H1 (cell line): ENCODE results near the gene ATP6V1E1. TPM values are rescaled to one million over a fixed set of nuclear protein-coding genes. Genes with fewer than 3 reads are reported as not detected.

ENCODE experiments used
- CTCF ChIA-PET: fragments of 300-600 bp; sonication (Branson Sonifier 250); formaldehyde crosslinking; loops from one replicate; lab custom pipeline; 2021; ENCODE audit not compliant: partially characterized antibody; lab: Charles Lee
- POLR2A ChIA-PET: fragments of 300-600 bp; sonication (Branson Sonifier 250); formaldehyde crosslinking; loops from one replicate; lab custom pipeline; 2021; ENCODE audit warnings: inconsistent platforms; ENCODE audit not compliant: partially characterized antibody; lab: Charles Lee
- DNase-seq, 2 experiments: peaks; one replicate each; pipeline versions ENCODE4 v3.0.0 to v3.0.0-alpha.2; 2010 to 2022; ENCODE audit warnings: low spot score in 2 of 2, low read depth in 1 of 2, mixed read lengths in 1 of 2
- FAIRE-seq: peaks from 2 replicates; lab custom pipeline; 2011; peaks lifted over from hg19 to GRCh38; lab: Jason Lieb, UNC
- H2AFZ ChIP-seq: 2 replicates; pipeline ENCODE4 v1.8.1; 2012; ENCODE audit warnings: low read length, inconsistent platforms
- H2AK5ac ChIP-seq: 2 replicates; pipeline ENCODE4 v1.6.1; 2013; ENCODE audit warnings: low read depth, low read length
- H2BK120ac ChIP-seq: replicated peaks from 2 replicates; pipeline ENCODE3; 2013; ENCODE audit warnings: low read depth, low read length, inconsistent platforms
- H2BK12ac ChIP-seq: 2 replicates; pipeline ENCODE4 v1.6.1; 2013; ENCODE audit warnings: low read depth, low read length
- H2BK15ac ChIP-seq: 2 replicates; pipeline ENCODE4 v1.6.1; 2013; ENCODE audit warnings: low read length
- H2BK20ac ChIP-seq: 2 replicates; pipeline ENCODE4 v1.6.1; 2013; ENCODE audit warnings: low read length
- H2BK5ac ChIP-seq: 2 replicates; pipeline ENCODE4 v1.6.1; 2013; ENCODE audit warnings: low read depth, low read length
- H3K14ac ChIP-seq: 2 replicates; pipeline ENCODE4 v1.6.1; 2013; ENCODE audit warnings: inconsistent platforms; ENCODE audit not compliant: insufficient read length
- H3K18ac ChIP-seq: 2 replicates; pipeline ENCODE4 v1.6.1; 2013; ENCODE audit warnings: low read length; ENCODE audit errors: extremely low read depth
- H3K23ac ChIP-seq: 2 replicates; pipeline ENCODE4 v1.6.1; 2013; ENCODE audit warnings: inconsistent platforms; ENCODE audit not compliant: insufficient read length
- H3K23me2 ChIP-seq: 2 replicates; pipeline ENCODE4 v1.6.1; 2013; ENCODE audit warnings: low read depth, low read length
- H3K27ac ChIP-seq: 2 replicates; pipeline ENCODE4 v1.6.1; 2011; ENCODE audit warnings: low read depth, low read length, inconsistent platforms
- H3K27me3 ChIP-seq, 4 experiments: replicated peaks in 1 of 4; 1 replicate in 1 of 4; 2 replicates in 3 of 4; pipeline versions ENCODE4 v1.6.1 to v1.8.1; 2011 to 2013; ENCODE audit warnings: low read length in 3 of 4, mild to moderate bottlenecking in 3 of 4, inconsistent platforms in 2 of 4, mixed read lengths in 2 of 4, moderate library complexity in 1 of 4; ENCODE audit not compliant: control insufficient read depth in 3 of 4, insufficient read depth in 3 of 4; ENCODE audit errors: extremely low read depth in 1 of 4
- H3K36me3 ChIP-seq, 4 experiments: 2 replicates each; pipeline versions ENCODE4 v1.6.1 to v1.8.1; 2011 to 2013; ENCODE audit warnings: mild to moderate bottlenecking in 4 of 4, low read length in 3 of 4, moderate library complexity in 2 of 4, control low read depth in 1 of 4, inconsistent platforms in 1 of 4; ENCODE audit not compliant: insufficient read depth in 4 of 4, control insufficient read depth in 2 of 4
- H3K4ac ChIP-seq: replicated peaks from 2 replicates; pipeline ENCODE3; 2013; ENCODE audit warnings: low read length, low read depth, mixed read lengths, inconsistent platforms; ENCODE audit not compliant: insufficient read length
- H3K4me1 ChIP-seq, 4 experiments: replicated peaks in 1 of 4; 1 replicate in 1 of 4; 2 replicates in 3 of 4; pipeline versions ENCODE4 v1.6.1 to v1.8.1; 2011 to 2013; ENCODE audit warnings: low read length in 3 of 4, inconsistent platforms in 2 of 4, mixed read lengths in 1 of 4; ENCODE audit not compliant: insufficient read depth in 4 of 4, control insufficient read depth in 3 of 4
- H3K4me2 ChIP-seq, 2 experiments: 2 replicates each; pipeline versions ENCODE4 v1.6.1 to v1.8.1; 2011 to 2013; ENCODE audit warnings: low read depth in 2 of 2, low read length in 2 of 2, control low read depth in 1 of 2, inconsistent platforms in 1 of 2, mild to moderate bottlenecking in 1 of 2; ENCODE audit not compliant: insufficient read depth in 1 of 2
- H3K4me3 ChIP-seq, 4 experiments: fragments of 200-600, 300-600 bp in 1 of 4; sonication (generic), shearing (Covaris generic), sonication (Bioruptor Twin) in 1 of 4; 2 replicates each; pipeline versions ENCODE4 v1.5.1 to v1.8.1; 2011 to 2016; ENCODE audit warnings: low read length in 4 of 4, low read depth in 3 of 4, control low read depth in 2 of 4, inconsistent platforms in 2 of 4, mild to moderate bottlenecking in 2 of 4, mixed read lengths in 1 of 4, moderate library complexity in 1 of 4; ENCODE audit not compliant: insufficient read depth in 2 of 4; ENCODE audit errors: extremely low read depth in 1 of 4
- H3K56ac ChIP-seq: replicated peaks from 2 replicates; pipeline ENCODE3; 2013; ENCODE audit warnings: low read depth, mild to moderate bottlenecking, mixed read lengths, low read length, inconsistent platforms; ENCODE audit not compliant: insufficient read length
- H3K79me1 ChIP-seq: 2 replicates; pipeline ENCODE4 v1.6.1; 2013; ENCODE audit warnings: low read depth, low read length, control low read depth
- H3K79me2 ChIP-seq, 2 experiments: 2 replicates each; pipeline versions ENCODE4 v1.6.1 to v1.8.1; 2012 to 2013; ENCODE audit warnings: low read length in 2 of 2, mild to moderate bottlenecking in 2 of 2, inconsistent platforms in 1 of 2; ENCODE audit not compliant: insufficient read depth in 2 of 2, control insufficient read depth in 1 of 2
- H3K9ac ChIP-seq, 4 experiments: replicated peaks in 1 of 4; 1 replicate in 1 of 4; 2 replicates in 3 of 4; pipeline versions ENCODE4 v1.6.1 to v1.8.1; 2011 to 2013; ENCODE audit warnings: low read depth in 3 of 4, low read length in 3 of 4, control low read depth in 2 of 4, mild to moderate bottlenecking in 2 of 4, moderate library complexity in 2 of 4, inconsistent platforms in 1 of 4; ENCODE audit errors: extremely low read depth in 1 of 4
- H3K9me3 ChIP-seq, 2 experiments: 2 replicates each; pipeline versions ENCODE4 v1.6.1 to v1.8.1; 2012 to 2013; ENCODE audit warnings: mild to moderate bottlenecking in 2 of 2, moderate library complexity in 2 of 2, control low read depth in 1 of 2, inconsistent platforms in 1 of 2, low read depth in 1 of 2, low read length in 1 of 2, mixed read lengths in 1 of 2; ENCODE audit not compliant: insufficient read depth in 2 of 2
- H4K20me1 ChIP-seq, 2 experiments: replicated peaks in 1 of 2; 2 replicates each; pipeline versions ENCODE3 to v1.8.1; 2011 to 2013; ENCODE audit warnings: inconsistent platforms in 2 of 2, low read length in 2 of 2, mild to moderate bottlenecking in 1 of 2; ENCODE audit not compliant: insufficient read depth in 2 of 2, control insufficient read depth in 1 of 2
- H4K5ac ChIP-seq: 2 replicates; pipeline ENCODE4 v1.6.1; 2013; ENCODE audit warnings: low read length, low read depth, mixed read lengths, inconsistent platforms; ENCODE audit not compliant: insufficient read length
- H4K8ac ChIP-seq: 2 replicates; pipeline ENCODE4 v1.8.0; 2013; ENCODE audit warnings: mild to moderate bottlenecking, moderate library complexity, low read length, inconsistent platforms; ENCODE audit not compliant: insufficient read depth; ENCODE audit errors: extremely low read depth
- H4K91ac ChIP-seq: replicated peaks from 2 replicates; pipeline ENCODE3; 2013; ENCODE audit warnings: low read length, mixed read lengths, inconsistent platforms; ENCODE audit not compliant: insufficient read length
- CBX5 ChIP-seq: fragments of 300-800, 300-1000 bp; sonication (generic); IDR thresholded peaks from 2 replicates; pipeline ENCODE4 v1.7.1; 2016; ENCODE audit warnings: antibody characterized with exemption, low read length, low read depth
- CBX8 ChIP-seq: fragments of 300-800, 300-1000 bp; sonication (generic); IDR thresholded peaks from 2 replicates; pipeline ENCODE4 v1.7.1; 2016; ENCODE audit warnings: low read depth, low read length, borderline replicate concordance
- CTBP2 ChIP-seq: IDR thresholded peaks from 2 replicates; pipeline ENCODE4 v1.7.0; 2011; ENCODE audit warnings: borderline replicate concordance, mild to moderate bottlenecking, moderate library complexity, mixed read lengths, low read length; ENCODE audit not compliant: insufficient read depth, insufficient read length
- EGR1 ChIP-seq: IDR thresholded peaks from 2 replicates; pipeline ENCODE4 v1.6.1; 2011; ENCODE audit warnings: low read depth, low read length, borderline replicate concordance
- PHF8 ChIP-seq: fragments of 200-600 bp; sonication (generic); conservative IDR thresholded peaks from 2 replicates; pipeline ENCODE4 v1.7.1; 2012; ENCODE audit warnings: low read depth, mild to moderate bottlenecking, inconsistent platforms, low read length, moderate library complexity
- SIX5 ChIP-seq: IDR thresholded peaks from 2 replicates; pipeline ENCODE4 v1.6.1; 2011; ENCODE audit warnings: mild to moderate bottlenecking, low read depth, low read length
- SP1 ChIP-seq: IDR thresholded peaks from 2 replicates; pipeline ENCODE4 v1.6.1; 2011; ENCODE audit warnings: low read depth, low read length
- TBP ChIP-seq: IDR thresholded peaks from 2 replicates; pipeline ENCODE4 v1.6.1; 2011; ENCODE audit warnings: low read depth, low read length, improper control_type of control experiment
- TCF12 ChIP-seq: IDR thresholded peaks from 2 replicates; pipeline ENCODE4 v1.6.1; 2011; ENCODE audit warnings: low read depth, mild to moderate bottlenecking, low read length
- WGBS, 2 experiments: shearing (Covaris generic) in 1 of 2; methylation state at CpG; one replicate each; pipeline versions ENCODE4 v1.1.6 to v1.1.7; 2013 to 2015; ENCODE audit warnings: low lambda C conversion rate in 2 of 2, mixed read lengths in 2 of 2, inconsistent platforms in 1 of 2, low coverage in 1 of 2, missing lambda C conversion rate in 1 of 2; ENCODE audit not compliant: insufficient replicate concordance in 2 of 2, insufficient coverage in 1 of 2, insufficient read length in 1 of 2; ENCODE audit errors: extremely low coverage in 1 of 2, missing lambda C conversion rate in 1 of 2; 5-methylcytosine and 5-hydroxymethylcytosine counted together
- polyA plus RNA-seq, 7 experiments: library from polyadenylated mRNA; depleted of rRNA in 3 of 7; stranded (reverse) in 5 of 7; unstranded in 2 of 7; fragments of >200 nt in 5 of 7; fragments of 200-250 nt in 2 of 7; gene quantifications; 1 replicate in 5 of 7; 2 replicates in 1 of 7; 4 replicates in 1 of 7; pipeline versions ENCODE4 v1.2.1 to v1.2.3, GENCODE V29; 2011 to 2013; ENCODE audit warnings: missing spikeins in 2 of 7, mixed read lengths in 2 of 7
- total RNA-seq: library from RNA; stranded (reverse); fragmentation: NEBNext Ultra II Directional; extraction: Animal tissue kit (Norgen Biotek cat#: 25700); gene quantifications from 2 replicates; pipeline ENCODE4 v1.2.1, GENCODE V29; 2021
- TF ChIP-seq, protein P1 (sequence below): IDR thresholded peaks from 2 replicates; pipeline ENCODE4 v1.6.1; 2012; ENCODE audit warnings: inconsistent platforms

ATP6V1E1 gene
- total and polyA plus RNA-seq, 2 of the 8 experiments (the other 6 are each of a cell fraction or from before 2014, with no cell fraction given), result 80.4 to 88.1 TPM

DNA sequence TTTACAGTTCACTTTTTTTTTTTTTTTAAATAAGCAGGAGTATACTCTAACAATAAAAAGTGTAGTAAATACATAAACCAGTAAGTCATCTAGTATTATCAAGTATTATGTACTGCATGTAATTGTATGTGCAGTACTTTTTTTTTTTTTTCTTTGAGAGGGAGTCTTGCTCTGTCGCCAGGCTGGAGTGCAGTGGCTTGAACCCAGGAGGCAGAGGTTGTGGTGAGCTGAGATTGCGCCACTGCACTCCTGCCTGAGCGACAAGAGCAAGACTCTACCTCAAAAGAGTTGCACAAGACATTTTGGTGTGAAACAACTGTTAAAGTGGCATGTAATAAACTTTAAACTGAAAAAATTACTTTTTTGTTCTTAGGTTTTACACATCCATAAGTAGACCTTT lies 26.7 kb upstream of the ATP6V1E1 start:
- TF ChIP-seq CBX8 (no peak), TCF12 (no peak), PHF8 (no peak), TBP (no peak), EGR1 (no peak), SP1 (no peak), CTBP2 (no peak), SIX5 (no peak), CBX5 (no peak)
- TF ChIP-seq, protein P1, sequence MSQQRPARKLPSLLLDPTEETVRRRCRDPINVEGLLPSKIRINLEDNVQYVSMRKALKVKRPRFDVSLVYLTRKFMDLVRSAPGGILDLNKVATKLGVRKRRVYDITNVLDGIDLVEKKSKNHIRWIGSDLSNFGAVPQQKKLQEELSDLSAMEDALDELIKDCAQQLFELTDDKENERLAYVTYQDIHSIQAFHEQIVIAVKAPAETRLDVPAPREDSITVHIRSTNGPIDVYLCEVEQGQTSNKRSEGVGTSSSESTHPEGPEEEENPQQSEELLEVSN, result no peak
- TF ChIP-seq, all 59 proteins: peak for 0

More for the DNA sequence above, 26.7 kb upstream of the ATP6V1E1 start:
- Histone ChIP-seq H2BK15ac (no peak overlapping the region), H2BK20ac (no peak overlapping the region), H3K79me1 (no peaks in the 10 kb centered on the region; the same call in 1 of the 2 replicates), H4K91ac (no peak overlapping the region), H2AK5ac (no peak overlapping the region), H3K4me1 (no peaks in the 10 kb centered on the region), H3K4me3 (no peak overlapping the region), H2AFZ (no peak overlapping the region), H3K79me2 (no peaks in the 10 kb centered on the region), H3K4me2 (no peak overlapping the region), H3K27ac (no peak overlapping the region), H3K9ac (no peak overlapping the region), H3K14ac (no peak overlapping the region), H4K5ac (no peak overlapping the region), H3K27me3 (no peaks in the 10 kb centered on the region), H3K23me2 (no peaks in the 10 kb centered on the region), H3K9me3 (no peaks in the 10 kb centered on the region), H2BK120ac (no peak overlapping the region), H3K36me3 (peaks cover 0 to 2% (median 0%) of the 10 kb centered on the region in 4 experiments; a peak in 2 of 8 replicates), H2BK12ac (no peak overlapping the region), H3K23ac (no peak overlapping the region), H2BK5ac (no peak overlapping the region), H3K56ac (no peak overlapping the region), H4K20me1 (no peaks in the 10 kb centered on the region), H4K8ac (no peak overlapping the region), H3K18ac (no peak overlapping the region), H3K4ac (no peak overlapping the region)
- WGBS, 2 experiments, result 90% methylated on average over 3 of the region's 3 CpGs; no CpG with 5 or more reads in 1 of the 2 experiments
- no peak for DNase-seq
- ChIA-PET POLR2A (interaction anchor here (1.0 kb wide), 1 partner anchor 16 kb away, joined by 3 read pairs; no protein-coding TSS in a partner anchor), CTCF (no interaction called here)
- FAIRE-seq, result no peak
